22Rv1 (cell line): ENCODE results near the gene LFNG.

Experiments
- CTCF ChIP-seq: fragments of 450-650 bp; IDR thresholded peaks from 2 replicates; pipeline ENCODE4 v1.5.1; 2017; ENCODE audit warnings: mild to moderate bottlenecking
- ZFX ChIP-seq: fragments of 450-650 bp; IDR thresholded peaks from 2 replicates; pipeline ENCODE4 v1.6.1; 2017; ENCODE audit warnings: antibody characterized with exemption, borderline replicate concordance

- TF ChIP-seq CTCF: no peak
- no peak for TF ChIP-seq ZFX
These were observed 48.6 kb upstream of the LFNG start for GRCh38 chr7:2471022-2471329.
